HG03457 (cell line): ENCODE measurements around the gene MCC.

ENCODE experiments used
- ATAC-seq: cut with Tn5 transposase; IDR thresholded peaks from one replicate; pipeline ENCODE4 v1.9.1; 2021; ENCODE audit warnings: moderate number of reproducible peaks; ENCODE audit not compliant: unreplicated experiment

Gene MCC

DNA sequence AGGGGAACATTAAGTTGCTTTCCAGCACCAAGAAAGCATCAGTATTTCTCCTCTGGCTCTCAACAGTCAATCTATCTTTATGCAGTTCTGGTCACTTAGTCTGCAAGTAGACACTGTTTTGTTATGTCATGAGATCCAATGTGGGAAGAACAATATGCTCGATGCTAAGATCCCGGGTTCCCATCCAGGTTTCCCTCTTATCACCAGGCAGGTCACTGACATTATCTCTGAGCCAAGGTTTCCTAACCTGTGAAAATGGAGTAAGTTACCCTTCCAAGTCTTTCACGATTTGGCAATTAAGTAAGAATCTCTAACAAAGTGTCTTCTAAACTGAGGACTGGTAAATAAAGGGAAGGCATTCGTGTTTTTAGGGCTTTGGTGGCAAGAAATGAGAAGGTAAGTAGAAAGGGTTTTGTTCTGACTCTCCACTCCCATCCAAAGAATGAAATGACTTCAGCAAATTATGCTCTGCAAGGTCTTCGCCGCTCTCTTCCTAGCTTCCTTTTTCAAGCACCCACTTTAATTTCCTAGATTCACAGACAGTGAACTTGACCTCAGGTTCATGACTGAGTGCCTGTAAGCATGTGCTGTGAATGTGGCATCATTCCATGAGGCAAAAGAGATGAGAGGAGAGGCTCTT is 425.3 kb downstream of the MCC start:
- no peak for ATAC-seq

GRCh38 chr5:113061846-113062780 is 426.1 kb downstream of the MCC start:
- no peak for ATAC-seq

- ATAC-seq: no peak
These were observed 427.7 kb downstream of the MCC start for GRCh38 chr5:113060408-113061025.

DNA sequence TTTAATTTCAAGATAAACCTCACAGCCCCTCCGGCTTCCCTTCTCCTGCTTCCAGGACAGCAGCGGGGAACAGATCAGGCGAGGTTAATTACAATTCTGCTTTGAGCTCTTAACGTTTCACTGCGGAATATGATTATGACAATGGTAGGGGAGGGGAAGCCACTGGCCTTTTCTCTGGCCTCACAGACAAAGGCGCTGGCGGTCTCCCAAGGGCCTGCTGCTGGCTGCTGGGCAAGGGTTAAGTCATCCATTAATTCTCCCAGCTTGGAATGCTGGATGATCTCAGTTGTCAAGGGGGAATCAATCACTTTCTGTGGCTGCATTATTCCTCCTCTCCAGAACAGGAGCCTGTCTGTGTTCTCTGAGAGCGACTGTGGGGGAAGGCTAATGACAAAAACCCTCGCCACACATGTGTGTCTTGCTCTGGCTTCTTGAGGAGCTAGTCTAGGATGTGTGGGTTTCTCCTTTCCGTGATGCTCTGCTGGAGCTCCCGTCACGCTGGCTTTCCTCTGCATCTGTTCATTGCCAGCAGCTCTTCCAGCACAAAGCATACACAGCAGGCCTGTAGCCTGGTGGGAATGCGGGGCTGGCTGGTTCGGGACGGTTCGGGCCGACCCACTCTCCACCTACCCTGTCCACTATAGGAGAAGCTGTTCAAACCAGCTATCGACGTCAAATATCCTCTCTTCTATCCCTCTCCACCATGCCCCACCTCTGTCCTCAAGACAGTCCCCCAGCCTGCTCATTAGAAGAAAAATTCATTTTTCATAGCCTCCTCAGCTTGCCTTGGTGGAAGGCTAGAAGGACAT is 428.8 kb downstream of the MCC start:
- no peak for ATAC-seq

DNA sequence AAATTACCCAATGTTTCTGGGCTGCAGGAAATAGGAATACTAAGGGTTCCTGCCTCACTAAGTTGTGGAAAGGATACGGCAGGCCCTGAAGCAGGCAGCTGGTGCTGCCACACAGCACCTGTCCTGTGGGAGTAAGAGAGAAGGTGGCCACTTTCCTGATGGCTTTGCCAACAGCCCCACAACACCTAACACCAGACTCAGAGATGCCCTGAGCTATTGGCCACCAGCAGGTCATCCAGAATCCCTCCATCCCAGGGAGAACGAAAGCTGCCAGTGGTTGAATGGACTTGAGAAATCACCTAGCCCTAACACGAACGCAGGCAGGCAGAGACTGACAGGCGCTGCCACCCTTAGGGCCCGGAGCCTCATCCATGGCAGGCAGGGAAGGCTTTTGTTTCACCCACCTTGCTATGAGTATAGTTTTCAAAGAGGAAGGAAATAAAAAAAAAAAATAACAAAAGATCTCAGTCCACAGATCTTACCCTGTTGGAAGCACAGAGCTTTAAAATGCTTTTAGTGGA is 429.5 kb downstream of the MCC start:
- ATAC-seq: no peak

DNA sequence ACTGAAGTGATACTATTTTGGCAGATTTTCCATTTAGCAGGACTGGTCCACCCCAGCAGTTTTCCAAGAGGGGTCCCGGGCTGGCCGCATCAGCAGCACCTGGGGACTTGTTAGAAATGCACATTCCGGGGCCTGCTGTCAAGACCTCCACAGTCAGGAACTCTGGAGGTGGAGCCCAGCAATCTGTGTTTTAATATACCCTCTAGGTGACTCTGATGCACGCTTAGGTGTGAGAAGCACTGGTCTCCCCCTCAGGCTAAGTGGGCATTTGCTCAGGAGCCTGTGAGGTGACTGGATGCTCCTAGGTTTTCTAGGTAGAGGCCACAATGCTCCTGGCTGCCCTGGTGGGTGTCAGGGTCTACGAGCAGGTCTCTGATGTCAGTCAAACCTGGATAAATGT is 430.0 kb downstream of the MCC start:
- no peak for ATAC-seq

GRCh38 chr5:113057557-113057984 is 430.7 kb downstream of the MCC start:
- no peak for ATAC-seq

DNA sequence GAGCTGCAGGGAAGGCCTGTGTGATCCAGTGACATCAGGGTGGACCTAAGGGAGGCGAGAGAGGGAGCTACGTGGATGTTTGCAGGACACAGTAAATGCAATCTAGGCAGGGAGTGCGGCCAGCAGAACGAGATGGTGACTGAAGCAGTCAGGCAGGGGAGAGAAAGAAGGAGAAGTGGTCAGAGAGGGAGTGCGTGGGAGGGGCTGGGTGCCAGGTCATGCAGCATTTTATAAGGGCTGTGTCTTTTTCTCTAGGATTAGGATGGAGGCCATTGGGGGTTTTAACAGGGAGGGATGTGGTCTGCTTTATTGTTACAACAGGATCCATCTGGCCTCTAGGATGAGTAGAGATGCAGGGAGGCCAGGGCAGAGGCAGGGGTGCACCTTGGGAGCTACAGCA is 431.3 kb downstream of the MCC start:
- no peak for ATAC-seq

- no peak for ATAC-seq
These were observed 433.4 kb downstream of the MCC start for GRCh38 chr5:113054899-113055298.

DNA sequence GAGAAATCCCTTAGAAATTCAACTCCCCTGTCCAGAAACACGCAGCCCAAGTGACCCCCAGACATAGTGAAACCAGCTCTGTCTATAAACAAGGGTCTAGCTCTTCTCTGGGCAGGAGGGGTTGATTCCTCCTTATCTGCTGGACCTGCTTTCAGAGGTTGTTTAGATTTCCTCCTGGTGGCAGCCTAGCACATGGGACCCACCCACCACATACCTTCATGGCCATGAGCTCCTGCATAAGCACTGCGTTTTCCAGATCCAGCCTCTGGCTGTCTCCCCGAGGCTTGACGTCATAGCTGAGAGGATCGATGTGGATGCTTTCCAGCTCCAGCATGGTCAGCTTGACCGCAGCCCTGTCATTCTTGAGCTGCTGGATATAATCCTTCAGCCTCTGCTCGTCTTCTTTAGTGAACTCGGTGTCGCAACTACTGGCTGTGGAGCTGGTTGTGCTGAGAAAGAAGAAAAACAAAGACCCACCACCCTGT is 434.7 kb downstream of the MCC start:
- ATAC-seq: no peak

GRCh38 chr5:113052041-113052795 is 436.0 kb downstream of the MCC start:
- no peak for ATAC-seq

DNA sequence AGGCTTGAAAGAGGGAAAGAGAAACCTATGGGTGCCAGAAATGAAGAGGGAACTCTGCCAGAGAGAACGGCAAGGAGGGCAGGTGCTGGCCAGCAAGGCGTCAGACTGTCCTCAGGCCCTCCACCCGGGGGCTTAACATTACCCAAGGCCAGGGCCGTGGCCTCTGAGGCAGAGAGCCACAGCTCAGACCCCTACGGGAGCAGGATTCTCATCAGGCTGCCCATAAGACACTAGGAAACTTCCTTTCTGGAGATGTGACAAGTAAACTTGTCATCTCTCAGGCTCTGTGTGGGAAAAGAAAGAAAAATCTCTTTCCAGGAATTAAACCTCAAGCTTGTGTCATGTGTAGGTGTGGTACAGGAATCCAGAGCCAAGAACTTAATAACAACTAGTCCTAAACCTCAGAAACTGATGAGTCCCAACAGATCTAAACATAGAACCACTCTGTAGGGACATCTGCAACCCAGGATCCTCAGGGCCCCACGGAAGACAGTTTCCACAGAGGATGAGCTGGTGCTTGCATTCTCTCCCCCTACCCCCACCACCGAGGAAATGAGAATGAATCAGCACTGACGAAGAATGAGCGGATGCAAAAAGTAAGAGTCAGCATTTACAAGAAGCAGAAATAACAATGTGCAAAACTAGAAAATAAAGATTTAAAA is 437.4 kb downstream of the MCC start:
- ATAC-seq: no peak

DNA sequence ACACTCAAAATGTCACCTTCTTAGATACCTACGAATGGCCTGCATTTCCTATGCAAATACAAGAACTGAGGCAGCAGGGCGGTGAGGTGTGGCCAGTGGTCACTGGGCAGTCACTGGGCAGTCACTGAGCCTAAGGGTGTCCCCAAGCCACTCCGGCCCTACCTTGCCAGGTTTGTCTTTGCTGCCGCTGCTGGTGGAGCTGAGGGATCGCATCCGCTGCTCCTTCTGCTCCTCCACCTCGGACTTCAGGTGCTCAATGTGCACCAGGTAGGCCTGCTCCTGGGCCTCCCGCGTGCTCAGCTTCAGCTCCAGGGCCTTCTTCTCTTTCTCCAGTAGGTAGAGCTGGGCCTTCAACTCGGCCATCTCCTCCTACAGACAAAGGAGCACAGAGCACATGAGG is 439.3 kb downstream of the MCC start:
- ATAC-seq: no peak

DNA sequence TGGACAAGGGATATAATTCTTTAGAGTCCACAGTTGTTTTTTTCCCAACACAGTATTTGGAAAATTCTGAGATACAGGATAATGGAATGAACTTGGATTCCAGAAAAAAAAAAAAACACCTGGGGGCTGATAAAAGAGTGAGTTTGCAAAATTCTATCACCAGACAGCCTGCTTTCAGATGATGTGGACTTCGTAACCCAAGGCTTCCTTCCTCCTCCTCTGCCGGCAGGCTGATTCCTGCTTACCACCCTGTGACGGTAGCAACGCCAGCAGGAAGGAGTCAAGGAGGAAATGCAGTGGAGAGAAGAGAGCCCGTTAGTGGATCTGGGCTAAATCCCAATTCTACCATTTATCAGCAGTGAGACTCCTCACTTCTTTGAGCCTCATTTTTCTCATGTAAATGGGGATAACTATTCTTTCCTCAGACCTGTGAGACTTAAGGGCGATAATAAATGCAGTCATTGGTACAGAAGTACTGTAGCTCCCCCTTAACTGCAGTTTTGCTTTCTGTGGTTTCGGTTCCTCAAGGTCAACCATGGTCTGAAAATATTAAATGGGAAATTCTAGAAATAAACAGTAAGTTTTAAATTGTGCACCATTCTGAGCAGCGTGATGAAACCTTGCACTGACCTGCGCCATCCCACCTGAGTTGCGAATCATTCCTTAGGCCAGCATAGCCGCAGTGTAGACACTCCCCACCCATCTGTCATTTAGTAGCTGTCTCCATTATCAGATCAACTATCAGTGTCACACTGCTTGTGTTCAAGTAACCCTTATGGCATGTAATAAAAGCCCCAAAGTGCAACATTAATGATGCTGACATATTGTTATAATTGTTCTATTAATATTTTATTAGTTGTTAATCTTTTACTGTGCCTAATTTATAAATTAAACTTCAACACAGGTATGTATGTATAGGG is 440.3 kb downstream of the MCC start:
- peak; percentile 75 for ATAC-seq

- ATAC-seq: no peak
These were observed 441.0 kb downstream of the MCC start for GRCh38 chr5:113047234-113047633.

- ATAC-seq: no peak
These were observed 443.3 kb downstream of the MCC start for GRCh38 chr5:113044776-113045465.

- ATAC-seq: no peak
These were observed 444.7 kb downstream of the MCC start for GRCh38 chr5:113043491-113043931.
